GM18873 (cell line): ENCODE results near the gene RNF13.
"Not testable (repeated sequence)": the region's sequence is repeated elsewhere in the genome, so short reads cannot be mapped to it uniquely, and the experiment has no call there.

Experiments
- ATAC-seq: cut with Tn5 transposase; IDR thresholded peaks from one replicate; pipeline ENCODE4 v1.9.1; 2021; ENCODE audit warnings: mild to moderate bottlenecking, moderate library complexity, moderate number of reproducible peaks; ENCODE audit not compliant: unreplicated experiment, low FRiP score

The RNF13 gene

GRCh38 chr3:149891621-149892020, 78.6 kb downstream of the RNF13 start:
- no peak for ATAC-seq

- no peak for ATAC-seq
Measured at GRCh38 chr3:149892371-149892770, 79.4 kb downstream of the RNF13 start.

GRCh38 chr3:149894205-149894604, 81.2 kb downstream of the RNF13 start:
- ATAC-seq: no peak

- no peak for ATAC-seq
Measured at GRCh38 chr3:149895339-149895738, 82.3 kb downstream of the RNF13 start.

- ATAC-seq: no peak
Measured at GRCh38 chr3:149895769-149896168, 82.8 kb downstream of the RNF13 start.

- no peak for ATAC-seq
Measured at GRCh38 chr3:149898771-149899170, 85.8 kb downstream of the RNF13 start.

GRCh38 chr3:149900322-149900721, 87.3 kb downstream of the RNF13 start:
- no peak for ATAC-seq

- no peak for ATAC-seq
Measured at GRCh38 chr3:149901770-149902169, 88.8 kb downstream of the RNF13 start.

GRCh38 chr3:149902498-149903139, 89.6 kb downstream of the RNF13 start:
- no peak for ATAC-seq

- no peak for ATAC-seq
Measured at GRCh38 chr3:149906036-149906435, 93.0 kb downstream of the RNF13 start.

GRCh38 chr3:149908424-149908957, 95.5 kb downstream of the RNF13 start:
- ATAC-seq: no peak

GRCh38 chr3:149909923-149910322, 96.9 kb downstream of the RNF13 start:
- no peak for ATAC-seq

- ATAC-seq: no peak
Measured at GRCh38 chr3:149917124-149917667, 104.2 kb downstream of the RNF13 start.

GRCh38 chr3:149919509-149919908, 106.5 kb downstream of the RNF13 start:
- ATAC-seq: no peak

- ATAC-seq: no peak
Measured at GRCh38 chr3:149920119-149920518, 107.1 kb downstream of the RNF13 start.

- no peak for ATAC-seq
Measured at GRCh38 chr3:149933008-149933407, 120.0 kb downstream of the RNF13 start.

- no peak for ATAC-seq
Measured at GRCh38 chr3:149933858-149934257, 120.8 kb downstream of the RNF13 start.

GRCh38 chr3:149934524-149934923, 121.5 kb downstream of the RNF13 start:
- ATAC-seq: no peak

GRCh38 chr3:149936812-149937230, 123.8 kb downstream of the RNF13 start:
- ATAC-seq: no peak

- ATAC-seq: not testable (repeated sequence)
Measured at GRCh38 chr3:149938392-149939055, 125.5 kb downstream of the RNF13 start.

GRCh38 chr3:149941186-149941585, 128.2 kb downstream of the RNF13 start:
- ATAC-seq: no peak

- ATAC-seq: no peak
Measured at GRCh38 chr3:149941946-149942345, 128.9 kb downstream of the RNF13 start.
